HG03571 (cell line): Measurements from ENCODE around the gene SSR2.

Experiments
- ATAC-seq: cut with Tn5 transposase; IDR thresholded peaks from one replicate; pipeline ENCODE4 v1.9.1; 2021; ENCODE audit not compliant: unreplicated experiment

SSR2 gene

GRCh38 chr1:155974208-155975115 is 46.3 kb downstream of the SSR2 start:
- no peak for ATAC-seq

GRCh38 chr1:155973723-155974122 is 47.0 kb downstream of the SSR2 start:
- ATAC-seq, result no peak

- ATAC-seq, result no peak
These were observed 48.6 kb downstream of the SSR2 start for GRCh38 chr1:155971910-155972809.

GRCh38 chr1:155970531-155971167 is 50.1 kb downstream of the SSR2 start:
- ATAC-seq, result no peak

GRCh38 chr1:155969377-155969791 is 51.4 kb downstream of the SSR2 start:
- ATAC-seq, result no peak

GRCh38 chr1:155968670-155969069 is 52.1 kb downstream of the SSR2 start:
- ATAC-seq, result no peak

GRCh38 chr1:155968051-155968400 is 52.7 kb downstream of the SSR2 start:
- ATAC-seq, result no peak

- ATAC-seq, result no peak
These were observed 53.3 kb downstream of the SSR2 start for GRCh38 chr1:155967341-155968050.

GRCh38 chr1:155966750-155967149 is 54.0 kb downstream of the SSR2 start:
- ATAC-seq, result no peak

- no peak for ATAC-seq
These were observed 54.6 kb downstream of the SSR2 start for GRCh38 chr1:155966135-155966534.

GRCh38 chr1:155964193-155964592 is 56.6 kb downstream of the SSR2 start:
- ATAC-seq, result no peak

- ATAC-seq, result no peak
These were observed 58.0 kb downstream of the SSR2 start for GRCh38 chr1:155962599-155963211.

GRCh38 chr1:155961937-155962336 is 58.8 kb downstream of the SSR2 start:
- no peak for ATAC-seq

- no peak for ATAC-seq
These were observed 60.5 kb downstream of the SSR2 start for GRCh38 chr1:155960081-155960745.
